HG02981 (cell line): ENCODE measurements around the gene RAB28.

Experiments
- ATAC-seq: cut with Tn5 transposase; IDR thresholded peaks from one replicate; pipeline ENCODE4 v1.9.1; 2021; ENCODE audit warnings: mild to moderate bottlenecking, moderate library complexity; ENCODE audit not compliant: unreplicated experiment

The RAB28 gene

GRCh38 chr4:13384055-13384454 lies 100.1 kb downstream of the RAB28 start:
- ATAC-seq, result no peak

- ATAC-seq, result peak; percentile 94
Measured at GRCh38 chr4:13378973-13379759, 105.0 kb downstream of the RAB28 start.

GRCh38 chr4:13371048-13371447 lies 113.1 kb downstream of the RAB28 start:
- ATAC-seq, result no peak

- ATAC-seq, result no peak
Measured at GRCh38 chr4:13368217-13368616, 115.9 kb downstream of the RAB28 start.

GRCh38 chr4:13367691-13368090 lies 116.4 kb downstream of the RAB28 start:
- no peak for ATAC-seq

GRCh38 chr4:13367244-13367643 lies 116.9 kb downstream of the RAB28 start:
- no peak for ATAC-seq

- no peak for ATAC-seq
Measured at GRCh38 chr4:13365195-13365594, 118.9 kb downstream of the RAB28 start.

GRCh38 chr4:13364653-13365052 lies 119.5 kb downstream of the RAB28 start:
- ATAC-seq, result no peak

- ATAC-seq, result no peak
Measured at GRCh38 chr4:13364172-13364571, 120.0 kb downstream of the RAB28 start.

- no peak for ATAC-seq
Measured at GRCh38 chr4:13359809-13360208, 124.3 kb downstream of the RAB28 start.

- no peak for ATAC-seq
Measured at GRCh38 chr4:13355111-13355880, 128.8 kb downstream of the RAB28 start.

- ATAC-seq, result no peak
Measured at GRCh38 chr4:13349096-13349495, 135.0 kb downstream of the RAB28 start.

- no peak for ATAC-seq
Measured at GRCh38 chr4:13348216-13348615, 135.9 kb downstream of the RAB28 start.

- ATAC-seq, result no peak
Measured at GRCh38 chr4:13347517-13348125, 136.5 kb downstream of the RAB28 start.

- ATAC-seq, result no peak
Measured at GRCh38 chr4:13344216-13344615, 139.9 kb downstream of the RAB28 start.

- ATAC-seq, result no peak
Measured at GRCh38 chr4:13340672-13341071, 143.5 kb downstream of the RAB28 start.

- ATAC-seq, result no peak
Measured at GRCh38 chr4:13331827-13332226, 152.3 kb downstream of the RAB28 start.

GRCh38 chr4:13329963-13330362 lies 154.2 kb downstream of the RAB28 start:
- ATAC-seq, result no peak

GRCh38 chr4:13329340-13329850 lies 154.7 kb downstream of the RAB28 start:
- no peak for ATAC-seq

GRCh38 chr4:13328591-13328990 lies 155.5 kb downstream of the RAB28 start:
- ATAC-seq, result no peak

- no peak for ATAC-seq
Measured at GRCh38 chr4:13327991-13328390, 156.1 kb downstream of the RAB28 start.

- ATAC-seq, result no peak
Measured at GRCh38 chr4:13325744-13326143, 158.4 kb downstream of the RAB28 start.
